SK-N-SH (cell line): ENCODE results near the gene CDK6. TPM values are rescaled to one million over a fixed set of nuclear protein-coding genes. Genes with fewer than 3 reads are reported as not detected.
A peak's percentile ranks its signal among the peaks of the same experiment; 100 is the strongest.

Experiments
- CTCF ChIA-PET: fragments of 300-600, 350-600 bp; formaldehyde crosslinking; extraction: SDS; loops from one replicate; lab custom pipeline; 2021; lab: Yijun Ruan, JAX
- POLR2A ChIA-PET: fragments of 350-600 bp; sonication (Branson Sonifier 250); formaldehyde crosslinking; extraction: SDS; loops from one replicate; lab custom pipeline; 2020; ENCODE audit warnings: antibody characterized with exemption, inconsistent platforms; lab: Yijun Ruan, JAX
- DNase-seq: peaks from one replicate; pipeline ENCODE4 v3.0.0; 2012
- H2AFZ ChIP-seq: fragments of 200-600 bp; sonication (generic); 2 replicates; pipeline ENCODE4 v1.8.1; 2016; ENCODE audit warnings: antibody characterized with exemption, mild to moderate bottlenecking, low read depth
- H3F3A ChIP-seq: fragments of 200-600 bp; sonication (generic); replicated peaks from 2 replicates; pipeline ENCODE3; 2016; ENCODE audit warnings: antibody characterized with exemption, mild to moderate bottlenecking; ENCODE audit not compliant: insufficient read depth
- H3K27ac ChIP-seq, 2 experiments: fragments of 200-500 bp in 1 of 2; fragments of 200-600 bp in 1 of 2; sonication (Bioruptor generic) in 1 of 2; sonication (generic), shearing (Covaris generic) in 1 of 2; 2 replicates each; pipeline versions ENCODE4 v1.5.1 to v1.6.1; 2014 to 2016; ENCODE audit warnings: low read depth in 2 of 2, inconsistent platforms in 1 of 2, low read length in 1 of 2, mild to moderate bottlenecking in 1 of 2, mixed read lengths in 1 of 2
- H3K27me3 ChIP-seq: fragments of 200-600 bp; sonication (generic), shearing (Covaris generic); 2 replicates; pipeline ENCODE4 v1.6.1; 2016; ENCODE audit warnings: mixed run types; ENCODE audit not compliant: insufficient read depth
- H3K36me3 ChIP-seq, 2 experiments: fragments of 200-500 bp in 1 of 2; fragments of 200-600 bp in 1 of 2; sonication (Bioruptor generic) in 1 of 2; sonication (generic) in 1 of 2; replicated peaks in 1 of 2; 2 replicates each; pipeline versions ENCODE3 to v1.5.1; 2014 to 2016; ENCODE audit warnings: low read length in 1 of 2, mild to moderate bottlenecking in 1 of 2; ENCODE audit not compliant: insufficient read depth in 2 of 2, control insufficient read depth in 1 of 2
- H3K4me1 ChIP-seq, 2 experiments: fragments of 200-500 bp in 1 of 2; fragments of 200-600 bp in 1 of 2; sonication (Bioruptor generic) in 1 of 2; sonication (generic), shearing (Covaris generic) in 1 of 2; 2 replicates each; pipeline versions ENCODE4 v1.5.1 to v1.6.1; 2014 to 2016; ENCODE audit warnings: low read depth in 1 of 2, low read length in 1 of 2, mixed run types in 1 of 2; ENCODE audit not compliant: insufficient read depth in 2 of 2, control insufficient read depth in 1 of 2
- H3K4me2 ChIP-seq: fragments of 200-600 bp; sonication (generic), shearing (Covaris generic); 2 replicates; pipeline ENCODE4 v1.6.1; 2017; ENCODE audit warnings: mixed run types
- H3K4me3 ChIP-seq, 2 experiments: fragments of 200-500 bp in 1 of 2; fragments of 200-600 bp in 1 of 2; sonication (Bioruptor generic) in 1 of 2; sonication (generic), shearing (Covaris generic) in 1 of 2; 2 replicates each; pipeline versions ENCODE4 v1.5.1 to v1.8.1; 2014 to 2016; ENCODE audit warnings: low read depth in 2 of 2, inconsistent platforms in 1 of 2, low read length in 1 of 2, mild to moderate bottlenecking in 1 of 2, mixed read lengths in 1 of 2, moderate library complexity in 1 of 2
- H3K79me2 ChIP-seq: fragments of 200-600 bp; sonication (generic); 2 replicates; pipeline ENCODE4 v1.8.1; 2017; ENCODE audit warnings: mild to moderate bottlenecking; ENCODE audit not compliant: insufficient read depth
- H3K9ac ChIP-seq: fragments of 200-600 bp; sonication (generic); 2 replicates; pipeline ENCODE4 v1.6.1; 2017; ENCODE audit warnings: mixed run types
- H3K9me2 ChIP-seq: fragments of 200-600 bp; sonication (generic); 2 replicates; pipeline ENCODE4 v1.6.1; 2017; ENCODE audit warnings: mixed run types
- H3K9me3 ChIP-seq: fragments of 200-600 bp; sonication (generic); 2 replicates; pipeline ENCODE4 v1.6.1; 2017; ENCODE audit warnings: mixed run types, mild to moderate bottlenecking, moderate library complexity
- H4K20me1 ChIP-seq: fragments of 200-600 bp; sonication (generic); 2 replicates; pipeline ENCODE4 v1.6.1; 2017; ENCODE audit warnings: mild to moderate bottlenecking, mixed run types; ENCODE audit not compliant: insufficient read depth
- CTCF ChIP-seq: fragments of 200-600 bp; sonication (generic); IDR thresholded peaks from 2 replicates; pipeline ENCODE4 v1.6.1; 2017; ENCODE audit warnings: antibody characterized with exemption, mild to moderate bottlenecking, moderate library complexity
- EP300 ChIP-seq, 2 experiments: IDR thresholded peaks; 2 replicates each; pipeline versions ENCODE4 v1.4.0 to v1.6.1; 2012; ENCODE audit warnings: borderline replicate concordance in 1 of 2, low read depth in 1 of 2, low read length in 1 of 2
- FOXM1 ChIP-seq: IDR thresholded peaks from 2 replicates; pipeline ENCODE4 v1.4.0; 2012; ENCODE audit warnings: low read depth, mild to moderate bottlenecking
- GABPA ChIP-seq: IDR thresholded peaks from 2 replicates; pipeline ENCODE4 v1.4.0; 2012; ENCODE audit warnings: low read depth, mild to moderate bottlenecking
- IRF3 ChIP-seq: fragments of 150-350 bp; IDR thresholded peaks from 2 replicates; pipeline ENCODE4 v1.6.1; 2016; ENCODE audit warnings: mild to moderate bottlenecking, low read depth, low read length
- JUND ChIP-seq: IDR thresholded peaks from 2 replicates; pipeline ENCODE4 v1.4.0; 2012
- MXI1 ChIP-seq: IDR thresholded peaks from 2 replicates; pipeline ENCODE4 v1.6.1; 2012; ENCODE audit warnings: mild to moderate bottlenecking, low read depth, low read length, improper control_type of control experiment
- NFIC ChIP-seq: IDR thresholded peaks from 2 replicates; pipeline ENCODE4 v1.4.0; 2012; ENCODE audit warnings: borderline replicate concordance
- RAD21 ChIP-seq: IDR thresholded peaks from 2 replicates; pipeline ENCODE4 v1.6.1; 2012; ENCODE audit warnings: mild to moderate bottlenecking, low read length
- REST ChIP-seq: IDR thresholded peaks from 2 replicates; pipeline ENCODE4 v1.6.1; 2012; ENCODE audit warnings: mild to moderate bottlenecking, low read depth, low read length, moderate library complexity
- SMC3 ChIP-seq: IDR thresholded peaks from 2 replicates; pipeline ENCODE4 v1.6.1; 2012; ENCODE audit warnings: low read depth, low read length, improper control_type of control experiment
- TCF12 ChIP-seq: IDR thresholded peaks from 2 replicates; pipeline ENCODE4 v1.4.0; 2012
- TEAD4 ChIP-seq: IDR thresholded peaks from 2 replicates; pipeline ENCODE4 v1.4.0; 2012; ENCODE audit warnings: mild to moderate bottlenecking, borderline replicate concordance; ENCODE audit not compliant: insufficient read depth
- USF1 ChIP-seq: IDR thresholded peaks from 2 replicates; pipeline ENCODE4 v1.4.0; 2012; ENCODE audit warnings: low read depth, borderline replicate concordance
- USF2 ChIP-seq: fragments of 150-350 bp; IDR thresholded peaks from 2 replicates; pipeline ENCODE4 v1.6.1; 2017; ENCODE audit warnings: antibody characterized with exemption, low read length, low read depth, borderline replicate concordance
- WGBS: methylation state at CpG from one replicate; pipeline ENCODE4 v1.1.6; 2017; ENCODE audit warnings: low lambda C conversion rate; 5-methylcytosine and 5-hydroxymethylcytosine counted together
- polyA plus RNA-seq, 3 experiments: library from polyadenylated mRNA; depleted of rRNA; stranded (reverse); fragments of >200 nt; gene quantifications; 2 replicates each; pipeline ENCODE4 v1.2.3, GENCODE V29; 2012

Gene CDK6
- polyA plus RNA-seq, 1 of the 3 experiments (the other 2 are of a cell fraction) = 30.3 TPM

GRCh38 chr7:92732316-92733036 lies 103.9 kb downstream of the CDK6 start:
- DNase-seq = no peak
- Histone ChIP-seq H3K27ac (peak overlapping the region in 1 of 2 experiments; percentile 84; a peak in 3 of 4 replicates), H3K36me3 (peaks cover 9 to 10% of the 10 kb centered on the region in 2 experiments), H3K9me3 (no peaks in the 10 kb centered on the region), H3K9ac (peak overlapping the region; percentile 24; the same call in 1 of the 2 replicates), H3K4me3 (no peak overlapping the region; a peak in 1 of 4 replicates), H3K4me1 (peaks cover 9 to 51% of the 10 kb centered on the region in 2 experiments), H3K4me2 (peak overlapping the region; percentile 52), H4K20me1 (no peaks in the 10 kb centered on the region), H3F3A (peaks cover 64% of the 10 kb centered on the region), H3K9me2 (no peaks in the 10 kb centered on the region), H3K79me2 (peaks cover 98% of the 10 kb centered on the region), H2AFZ (no peak overlapping the region), H3K27me3 (no peaks in the 10 kb centered on the region)
- no peak for TF ChIP-seq SMC3
- no peak for TF ChIP-seq TCF12
- no peak for TF ChIP-seq IRF3
- TF ChIP-seq RAD21 = no peak
- no peak for TF ChIP-seq REST
- no peak for TF ChIP-seq JUND
- TF ChIP-seq EP300 (IDR thresholded peaks at IDR 0.05; ENCODE audit: borderline replicate concordance in 1 of 2, low read depth in 1 of 2, low read length in 1 of 2) = no peak
- TF ChIP-seq NFIC = no peak
- no peak for TF ChIP-seq GABPA
- no peak for TF ChIP-seq FOXM1
- no peak for TF ChIP-seq TEAD4
- TF ChIP-seq USF1 = no peak
- no peak for TF ChIP-seq CTCF
- no peak for TF ChIP-seq USF2
- TF ChIP-seq MXI1 = no peak
- POLR2A ChIA-PET = no interaction called here
- CTCF ChIA-PET = interaction anchor here (1.0 to 2.7 kb wide), 5 partner anchors 22 to 101 kb away, joined by 3 to 8 read pairs (median 3); no protein-coding TSS in a partner anchor
- WGBS = 93% methylated on average over 4 of the region's 4 CpGs
